ENCODE results near the gene SOX1. TPM values are rescaled to one million over a fixed set of nuclear protein-coding genes. Genes with fewer than 3 reads are reported as not detected.

Gene SOX1
- total and polyA plus RNA-seq, 2 donors (not counting 3 experiments of a cell fraction or from before 2014, with no cell fraction given), result not detected

- Histone ChIP-seq H3K4me1 (ENCODE audit: control insufficient read depth, extremely low read depth, insufficient read depth, low read length) (no peaks in the 10 kb centered on the region), H3K36me3 (ENCODE audit: control insufficient read depth in 2 of 2, extremely low read depth in 1 of 2, insufficient read depth in 2 of 2, low read length in 2 of 2) (no peaks in the 10 kb centered on the region), H3K9ac (replicated peaks; ENCODE audit: extremely low read depth, insufficient read depth, low read length) (no peak overlapping the region), H2AFZ (ENCODE audit: low read depth, low read length) (no peak overlapping the region), H3K4me2 (ENCODE audit: insufficient read depth, low read length) (no peak overlapping the region), H4K20me1 (replicated peaks; ENCODE audit: control insufficient read depth, extremely low read depth, insufficient read depth, low read length) (no peaks in the 10 kb centered on the region), H3K4me3 (replicated peaks in 1 of 3; ENCODE audit: insufficient read depth in 1 of 3, low read depth in 1 of 3, low read length in 3 of 3) (no peak overlapping the region), H3K79me2 (ENCODE audit: control insufficient read depth, insufficient read depth, low read length) (no peaks in the 10 kb centered on the region), H3K9me1 (replicated peaks; ENCODE audit: control insufficient read depth, extremely low read depth, insufficient read depth, low read length) (no peaks in the 10 kb centered on the region), H3K27me3 (ENCODE audit: control insufficient read depth in 2 of 2, insufficient read depth in 2 of 2, low read length in 2 of 2) (peaks cover 81 to 93% of the 10 kb centered on the region in 2 experiments), H3K9me3 (replicated peaks; ENCODE audit: control insufficient read depth, insufficient read depth, low read length) (no peaks in the 10 kb centered on the region), H3K27ac (ENCODE audit: insufficient read depth, low read depth, low read length) (no peak overlapping the region)
- no TSS peak for BruUV-seq (replicated peaks)
- FAIRE-seq (no peak), DNase-seq (ENCODE audit: low read depth, low spot score) (no peak)
- TF ChIP-seq, protein P1, sequence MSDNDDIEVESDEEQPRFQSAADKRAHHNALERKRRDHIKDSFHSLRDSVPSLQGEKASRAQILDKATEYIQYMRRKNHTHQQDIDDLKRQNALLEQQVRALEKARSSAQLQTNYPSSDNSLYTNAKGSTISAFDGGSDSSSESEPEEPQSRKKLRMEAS (IDR thresholded peaks at IDR 0.05; ENCODE audit: insufficient read depth, insufficient read length), result no peak
- no peak for TF ChIP-seq MYC (IDR thresholded peaks at IDR 0.05; ENCODE audit: low read depth, low read length)
- no peak for TF ChIP-seq EZH2 (IDR thresholded peaks at IDR 0.05; ENCODE audit: borderline replicate concordance, low read depth, low read length, severe bottlenecking)
- no peak for TF ChIP-seq POLR2A (IDR thresholded peaks at IDR 0.05; ENCODE audit: low read depth, low read length)
- no peak for TF ChIP-seq GATA2 (IDR thresholded peaks at IDR 0.05; ENCODE audit: insufficient read depth, insufficient read length, low read depth, low read length)
- no peak for TF ChIP-seq FOS (IDR thresholded peaks at IDR 0.05; ENCODE audit: borderline replicate concordance, insufficient read depth, low read length)
- no peak for TF ChIP-seq POLR2AphosphoS5 (IDR thresholded peaks at IDR 0.05; ENCODE audit: insufficient read depth, low read depth, low read length)
- TF ChIP-seq JUN (IDR thresholded peaks at IDR 0.05; ENCODE audit: borderline replicate concordance, insufficient read depth, insufficient read length, low read depth), result no peak
- no peak for TF ChIP-seq CTCF (IDR thresholded peaks at IDR 0.05; ENCODE audit: extremely low read depth in 1 of 2, insufficient read depth in 1 of 2, low read depth in 1 of 2, low read length in 2 of 2)
- dilution Hi-C loops (cut with MboI; ENCODE audit: extremely low pct_ligation_motif_present, low sequenced_read_pairs), result no loop called here
- ChIA-PET POLR2A (no interaction called here), CTCF (no interaction called here)
- intact Hi-C loops (cut with micrococcal nuclease), result no loop called here
Observed at GRCh38 chr13:112056284-112056727, 10.6 kb upstream of the SOX1 start.
